Adrenal gland (tissue), 12 donors: ENCODE measurements around the gene RCN2. TPM values are rescaled to one million over a fixed set of nuclear protein-coding genes. Genes with fewer than 3 reads are reported as not detected.

Source experiments
- DNase-seq, 7 donors: peaks; one replicate each; pipeline ENCODE4 v3.0.0-alpha.2; 2019 to 2020
- H3K27ac ChIP-seq, 5 donors: fragments of 200-600 bp; sonication (generic) in 4 of 5; 1 replicate in 3 of 5; 2 replicates in 2 of 5; pipeline versions ENCODE4 v1.5.1 to v1.8.0; 2016 to 2020; ENCODE audit warnings: mild to moderate bottlenecking in 1 of 5
- H3K27me3 ChIP-seq: fragments of 200-600 bp; 2 replicates; pipeline ENCODE4 v1.8.0; 2021
- H3K36me3 ChIP-seq, 2 donors: fragments of 200-600 bp; replicated peaks in 1 of 2; 1 replicate in 1 of 2; 2 replicates in 1 of 2; pipeline versions ENCODE4 v1.5.1 to v1.8.0; 2018 to 2022
- H3K4me1 ChIP-seq, 2 donors: fragments of 200-600 bp; replicated peaks in 1 of 2; 1 replicate in 1 of 2; 2 replicates in 1 of 2; pipeline versions ENCODE4 v1.5.1 to v1.8.0; 2018 to 2021
- H3K4me3 ChIP-seq, 4 donors: fragments of 200-600 bp; sonication (generic) in 3 of 4; one replicate each; pipeline ENCODE4 v1.5.1; 2016 to 2018
- H3K9me3 ChIP-seq, 3 donors: fragments of 200-600 bp; sonication (generic) in 1 of 3; replicated peaks in 1 of 3; 1 replicate in 2 of 3; 2 replicates in 1 of 3; pipeline versions ENCODE4 v1.5.1 to v1.8.0; 2016 to 2021
- POLR2A ChIP-seq, 2 donors: fragments of 450-650 bp; IDR thresholded peaks; one replicate each; pipeline ENCODE4 v1.6.1; 2017; ENCODE audit warnings: antibody characterized with exemption in 2 of 2, mild to moderate bottlenecking in 2 of 2, moderate library complexity in 1 of 2
- WGBS, 4 donors: extraction: QIAGEN DNeasy Blood & Tissue Kit in 2 of 4; methylation state at CpG; one replicate each; pipeline versions ENCODE4 v1.1.5 to v1.1.7; 2013 to 2017; 5-methylcytosine and 5-hydroxymethylcytosine counted together
- intact Hi-C, 2 donors: fragments of 100-400 bp; cut with DNase I; formaldehyde crosslinking; loops; one replicate each; pipeline versions ENCODE4 v1.14.1 to v1.15.0; 2022 to 2023
- polyA plus RNA-seq, 3 donors: library from polyadenylated mRNA; stranded (reverse); fragments of 200-250 nt in 2 of 3; fragments of 350-450 nt in 1 of 3; fragmentation: Illumina TruSeq in 1 of 3; extraction: RNeasy Lipid Tissue Mini Kit (QIAGEN cat#74804) in 1 of 3; gene quantifications; one replicate each; pipeline ENCODE4 v1.2.3, GENCODE V29; 2013 to 2014
- small RNA-seq, 2 donors: library from RNA; depleted of rRNA; stranded (forward); fragments of <200 nt; gene quantifications; one replicate each; pipeline ENCODE3, GENCODE V24; 2016
- total RNA-seq, 9 donors: library from RNA; depleted of rRNA in 4 of 9; stranded (reverse); fragments of >200 nt in 4 of 9; fragments of 120-200 nt in 1 of 9; fragmentation: NEBNext Ultra II Directional in 1 of 9; extraction: Animal tissue kit (Norgen Biotek cat#: 25700) in 1 of 9; gene quantifications; one replicate each; pipeline versions ENCODE4 v1.1.0 to v1.2.4, GENCODE V29; 2013 to 2023
- TF ChIP-seq, protein P1 (sequence below), 6 experiments: fragments of 450-650 bp in 4 of 6; fragments of 200-600 bp in 2 of 6; sonication (generic) in 1 of 6; IDR thresholded peaks; 1 replicate in 5 of 6; 2 replicates in 1 of 6; pipeline versions ENCODE4 v1.5.1 to v1.8.0; 2016 to 2021; ENCODE audit warnings: antibody characterized with exemption in 6 of 6, mild to moderate bottlenecking in 2 of 6, moderate library complexity in 1 of 6
- donor health status: healthy with polysubstance abuse.
- donor health status: Bipolar disorder and iron deficiency.
- donor health status: DM: yes; HTN: yes; CAD: no.
- donor health status: DM: no; HTN: no; CAD: no.
- donor health status: DM: no; HTN: no; CAD: no.
- donor health status: DM: yes; HTN: yes; CAD: no.

RCN2 gene
- total and polyA plus RNA-seq, 12 donors: 9.7 to 58.6 (median 30.5) TPM

GRCh38 chr15:77001351-77001750, 69.8 kb downstream of the RCN2 start:
- intact Hi-C loops: no loop called here
- Histone ChIP-seq H3K27me3 (no peaks in the 10 kb centered on the region), H3K4me1 (peaks cover 0 to 3% of the 10 kb centered on the region in 2 donors), H3K36me3 (no peaks in the 10 kb centered on the region), H3K4me3 (no peak overlapping the region), H3K9me3 (no peaks in the 10 kb centered on the region), H3K27ac (no peak overlapping the region)
- TF ChIP-seq, protein P1, sequence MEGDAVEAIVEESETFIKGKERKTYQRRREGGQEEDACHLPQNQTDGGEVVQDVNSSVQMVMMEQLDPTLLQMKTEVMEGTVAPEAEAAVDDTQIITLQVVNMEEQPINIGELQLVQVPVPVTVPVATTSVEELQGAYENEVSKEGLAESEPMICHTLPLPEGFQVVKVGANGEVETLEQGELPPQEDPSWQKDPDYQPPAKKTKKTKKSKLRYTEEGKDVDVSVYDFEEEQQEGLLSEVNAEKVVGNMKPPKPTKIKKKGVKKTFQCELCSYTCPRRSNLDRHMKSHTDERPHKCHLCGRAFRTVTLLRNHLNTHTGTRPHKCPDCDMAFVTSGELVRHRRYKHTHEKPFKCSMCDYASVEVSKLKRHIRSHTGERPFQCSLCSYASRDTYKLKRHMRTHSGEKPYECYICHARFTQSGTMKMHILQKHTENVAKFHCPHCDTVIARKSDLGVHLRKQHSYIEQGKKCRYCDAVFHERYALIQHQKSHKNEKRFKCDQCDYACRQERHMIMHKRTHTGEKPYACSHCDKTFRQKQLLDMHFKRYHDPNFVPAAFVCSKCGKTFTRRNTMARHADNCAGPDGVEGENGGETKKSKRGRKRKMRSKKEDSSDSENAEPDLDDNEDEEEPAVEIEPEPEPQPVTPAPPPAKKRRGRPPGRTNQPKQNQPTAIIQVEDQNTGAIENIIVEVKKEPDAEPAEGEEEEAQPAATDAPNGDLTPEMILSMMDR (IDR thresholded peaks at IDR 0.05): no peak
- TF ChIP-seq POLR2A (IDR thresholded peaks at IDR 0.05): no peak
- 72 to 88% (median 79%) methylated on average over 3 to 4 of the region's 4 CpGs for WGBS, 4 donors
- no peak for DNase-seq

DNA sequence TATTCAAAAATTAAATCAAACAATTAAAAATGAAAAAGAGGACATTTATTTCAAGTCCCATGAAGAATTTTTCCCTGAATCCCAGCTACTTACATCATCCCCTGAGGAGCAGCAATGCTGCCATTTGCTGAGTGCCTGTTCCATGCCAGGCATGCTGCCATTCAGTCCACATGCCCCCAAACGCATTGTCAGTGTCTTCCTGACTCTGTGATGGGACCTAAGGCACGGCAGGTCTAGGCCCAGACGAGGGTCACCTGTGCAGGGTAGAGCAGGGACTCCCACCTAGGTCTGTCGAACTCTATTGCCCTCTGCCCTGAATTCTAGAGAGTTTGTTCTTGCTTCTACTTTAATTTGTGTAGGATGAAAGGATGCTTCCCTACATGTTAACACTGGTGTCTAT, 70.4 kb downstream of the RCN2 start:
- Histone ChIP-seq H3K9me3 (no peaks in the 10 kb centered on the region), H3K4me1 (no peaks in the 10 kb centered on the region), H3K27ac (no peak overlapping the region), H3K4me3 (no peak overlapping the region), H3K27me3 (no peaks in the 10 kb centered on the region), H3K36me3 (no peaks in the 10 kb centered on the region)
- TF ChIP-seq, protein P1 (IDR thresholded peaks at IDR 0.05): no peak
- TF ChIP-seq POLR2A (IDR thresholded peaks at IDR 0.05): no peak
- 65 to 78% (median 74%) methylated on average over 4 of the region's 4 CpGs for WGBS, 4 donors
- intact Hi-C loops: no loop called here
- DNase-seq: no peak

DNA sequence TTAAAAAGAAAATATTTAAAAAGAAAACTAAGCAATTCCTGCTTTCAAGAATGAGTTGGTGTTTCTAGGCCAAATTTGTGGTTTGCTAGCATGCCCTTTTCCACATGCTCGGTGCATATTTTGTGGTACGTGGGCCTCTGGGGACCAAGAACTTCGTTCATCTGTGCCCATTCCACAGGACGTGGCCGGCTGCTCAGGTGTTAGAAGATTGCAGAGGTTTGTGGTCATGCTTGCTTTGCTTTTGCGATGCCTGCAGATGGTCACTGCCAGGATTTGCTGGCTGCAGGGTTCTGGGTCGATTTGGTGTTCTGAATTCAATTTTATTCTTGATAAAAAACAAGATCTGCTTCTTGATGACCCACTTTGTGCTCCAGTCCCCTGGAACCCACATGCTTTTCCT, 70.9 kb downstream of the RCN2 start:
- TF ChIP-seq, protein P1 (IDR thresholded peaks at IDR 0.05): no peak
- TF ChIP-seq POLR2A (IDR thresholded peaks at IDR 0.05): no peak
- H3K4me1 ChIP-seq: no peaks in the 10 kb centered on the region
- H3K36me3 ChIP-seq: no peaks in the 10 kb centered on the region
- intact Hi-C loops: no loop called here
- 66 to 71% (median 69%) methylated on average over 7 of the region's 7 CpGs for WGBS, 4 donors
- no peaks in the 10 kb centered on the region for H3K9me3 ChIP-seq
- H3K27ac ChIP-seq: peak overlapping the region in 2 of 5 donors; percentile 52 to 83
- H3K27me3 ChIP-seq: no peaks in the 10 kb centered on the region
- no peak overlapping the region for H3K4me3 ChIP-seq
- no peak for DNase-seq

DNA sequence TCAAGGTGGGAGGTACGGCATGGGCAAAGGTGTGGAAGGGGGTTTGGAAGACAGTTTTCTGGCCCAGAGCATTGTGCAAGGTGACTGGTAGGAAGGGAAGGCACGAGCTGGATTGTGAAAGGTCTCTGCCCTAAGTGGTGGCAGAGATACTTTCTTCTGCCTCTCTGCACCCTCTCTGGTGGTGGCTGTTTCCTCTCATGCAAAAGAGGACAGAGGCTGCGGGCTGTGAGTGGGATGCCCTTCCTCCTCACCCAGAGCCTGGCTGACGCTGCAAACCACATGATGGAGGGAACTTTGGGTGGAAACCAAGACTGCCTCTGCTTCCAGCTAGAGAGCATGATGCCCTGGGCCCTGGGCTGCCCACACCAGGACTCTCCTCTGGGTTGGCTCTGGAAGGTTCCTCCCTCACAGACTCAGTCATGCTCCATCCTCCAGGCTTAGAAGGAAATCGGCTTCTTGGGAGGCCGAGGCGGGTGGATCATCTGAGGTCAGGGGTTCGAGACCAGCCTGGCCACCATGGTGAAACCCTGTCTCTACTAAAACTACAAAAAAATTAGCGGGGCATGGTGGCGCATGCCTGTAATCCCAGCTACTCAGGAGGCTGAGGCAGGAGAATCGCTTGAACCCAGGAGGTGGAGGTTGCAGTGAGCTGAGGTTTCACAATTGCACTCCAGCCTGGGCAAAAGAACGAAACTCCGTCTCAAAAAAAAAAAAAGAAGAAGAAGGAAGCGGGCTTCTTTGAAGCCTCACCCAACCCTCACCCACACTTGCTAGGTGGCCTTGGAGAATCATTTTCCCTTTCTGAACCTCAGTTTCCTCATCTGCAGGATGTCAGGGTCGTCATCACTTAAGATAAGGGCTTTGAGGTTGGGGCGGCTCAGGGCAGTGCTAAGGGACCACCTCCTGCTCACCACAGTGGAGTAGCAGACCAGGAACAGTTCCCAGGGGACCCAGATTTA, 71.7 kb downstream of the RCN2 start:
- Histone ChIP-seq H3K27ac (peak overlapping the region in 3 of 5 donors; percentile 13 to 83 (median 60)), H3K27me3 (no peaks in the 10 kb centered on the region), H3K36me3 (no peaks in the 10 kb centered on the region), H3K4me1 (no peaks in the 10 kb centered on the region), H3K9me3 (no peaks in the 10 kb centered on the region), H3K4me3 (no peak overlapping the region)
- TF ChIP-seq, protein P1 (IDR thresholded peaks at IDR 0.05): no peak
- no peak for TF ChIP-seq POLR2A (IDR thresholded peaks at IDR 0.05)
- peak; percentile 40 to 72 (median 56) for DNase-seq
- 73 to 79% (median 76%) methylated on average over 13 to 16 of the region's 16 CpGs for WGBS, 4 donors
- intact Hi-C loops: no loop called here

Small RNA genes within 50 kb of the gene (small RNA-seq; reads per million reads assigned to genes)
- 0 reads per million in 2 donors for gene RN7SL278P

Other genes with a start within 250 kb of the RCN2 start
- 10 to 100 TPM; 15.7 to 95.3 (median 26.6) TPM for gene SCAPER, start 26.4 kb upstream of the RCN2 start, total RNA-seq
- 10 to 100 TPM in 1 of 3 donors, 1 to 10 TPM in 2; 3.9 to 15.9 (median 5.1) TPM for gene SCAPER, start 26.4 kb upstream of the RCN2 start, polyA plus RNA-seq
- 10 to 100 TPM in 6 of 9 donors, 1 to 10 TPM in 3; 8.6 to 16.0 (median 11.1) TPM for gene PSTPIP1, start 63.4 kb downstream of the RCN2 start, total RNA-seq
- 10 to 100 TPM in 2 of 3 donors, 1 to 10 TPM in 1; 1.4 to 31.5 (median 16.7) TPM for gene PSTPIP1, start 63.4 kb downstream of the RCN2 start, polyA plus RNA-seq
- 100 to 1,000 TPM; 181 to 464 (median 257) TPM for gene TSPAN3, start 139.4 kb downstream of the RCN2 start, total RNA-seq
- gene TSPAN3, start 139.4 kb downstream of the RCN2 start, polyA plus RNA-seq: 100 to 1,000 TPM; 129 to 256 (median 202) TPM